KMS-11 (cell line): ENCODE data around the gene EHF.

Experiments used
- H2AFZ ChIP-seq: fragments of 200-600 bp; sonication (generic); 2 replicates; pipeline ENCODE4 v1.6.1; 2016; ENCODE audit warnings: antibody characterized with exemption, mixed run types, low read depth
- H3K27ac ChIP-seq: fragments of 200-600 bp; sonication (generic); 2 replicates; pipeline ENCODE4 v1.6.1; 2016; ENCODE audit warnings: mild to moderate bottlenecking, mixed run types
- H3K27me3 ChIP-seq: fragments of 200-600 bp; sonication (generic); 2 replicates; pipeline ENCODE4 v1.6.1; 2017; ENCODE audit warnings: mild to moderate bottlenecking, low read depth, mixed run types, moderate library complexity; ENCODE audit not compliant: insufficient read depth
- H3K36me3 ChIP-seq: fragments of 200-600 bp; sonication (generic); 2 replicates; pipeline ENCODE4 v1.6.1; 2017; ENCODE audit warnings: mild to moderate bottlenecking, mixed run types; ENCODE audit not compliant: insufficient read depth
- H3K4me1 ChIP-seq: fragments of 200-600 bp; sonication (generic); 2 replicates; pipeline ENCODE4 v1.6.1; 2016; ENCODE audit warnings: mild to moderate bottlenecking, low read depth, mixed run types; ENCODE audit not compliant: poor library complexity, severe bottlenecking
- H3K4me2 ChIP-seq: fragments of 200-600 bp; sonication (generic); 2 replicates; pipeline ENCODE4 v1.7.0; 2016; ENCODE audit warnings: mild to moderate bottlenecking, mixed run types
- H3K4me3 ChIP-seq: fragments of 200-600 bp; sonication (generic); IDR thresholded peaks from 2 replicates; pipeline ENCODE4 v1.6.1; 2017; ENCODE audit warnings: low read depth, low read length, mixed read lengths; ENCODE audit not compliant: insufficient read depth
- H3K79me2 ChIP-seq: fragments of 200-600 bp; sonication (generic); 2 replicates; pipeline ENCODE4 v1.6.1; 2016; ENCODE audit warnings: low read depth, mixed run types; ENCODE audit not compliant: insufficient read depth
- H3K9ac ChIP-seq: fragments of 200-600 bp; sonication (generic); 2 replicates; pipeline ENCODE4 v1.6.1; 2016; ENCODE audit warnings: mild to moderate bottlenecking, mixed run types
- H4K20me1 ChIP-seq: fragments of 200-600 bp; sonication (generic); 2 replicates; pipeline ENCODE4 v1.6.1; 2016; ENCODE audit warnings: mild to moderate bottlenecking, mixed run types; ENCODE audit not compliant: insufficient read depth
- TF ChIP-seq, protein P1 (sequence below): fragments of 200-600 bp; sonication (generic); conservative IDR thresholded peaks from 2 replicates; pipeline ENCODE4 v1.6.1; 2017; ENCODE audit warnings: low read depth, mild to moderate bottlenecking, antibody characterized with exemption, low read length, moderate library complexity, mixed read lengths

The EHF gene

DNA sequence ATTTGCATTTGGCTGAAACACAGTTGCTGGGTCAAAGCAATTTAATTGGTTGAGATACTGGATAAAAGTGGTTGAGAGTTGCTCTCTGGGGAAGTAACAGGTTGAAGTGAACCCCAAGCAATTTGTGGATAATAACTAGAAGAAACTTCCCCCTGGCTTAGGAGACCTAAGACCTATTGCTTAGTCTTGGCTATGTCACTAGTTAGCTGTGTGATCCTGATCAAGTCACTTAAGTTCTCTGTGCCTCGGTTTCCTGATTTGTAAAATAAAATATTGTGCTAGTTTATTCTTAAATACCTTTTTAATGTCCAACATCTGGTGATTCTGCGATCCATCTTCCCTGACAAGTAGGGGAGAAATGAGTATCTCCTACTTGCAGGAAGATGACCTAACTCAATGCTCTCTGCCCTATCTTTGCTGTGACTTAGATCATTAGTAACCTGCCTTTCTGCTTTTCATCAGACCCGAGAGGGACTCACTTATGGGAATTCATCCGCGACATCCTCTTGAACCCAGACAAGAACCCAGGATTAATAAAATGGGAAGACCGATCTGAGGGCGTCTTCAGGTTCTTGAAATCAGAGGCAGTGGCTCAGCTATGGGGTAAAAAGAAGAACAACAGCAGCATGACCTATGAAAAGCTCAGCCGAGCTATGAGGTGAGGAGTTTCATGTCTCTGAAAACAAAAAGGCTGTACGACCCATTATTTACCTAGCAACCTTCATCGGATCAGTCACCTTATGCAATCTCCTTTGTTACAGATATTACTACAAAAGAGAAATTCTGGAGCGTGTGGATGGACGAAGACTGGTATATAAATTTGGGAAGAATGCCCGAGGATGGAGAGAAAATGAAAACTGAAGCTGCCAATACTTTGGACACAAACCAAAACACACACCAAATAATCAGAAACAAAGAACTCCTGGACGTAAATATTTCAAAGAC lies 37.5 kb downstream of the EHF start:
- Histone ChIP-seq H2AFZ (no peak overlapping the region), H3K79me2 (no peaks in the 10 kb centered on the region), H3K27ac (no peak overlapping the region), H3K27me3 (no peaks in the 10 kb centered on the region), H3K4me1 (no peaks in the 10 kb centered on the region), H4K20me1 (no peaks in the 10 kb centered on the region), H3K4me2 (no peak overlapping the region), H3K36me3 (no peaks in the 10 kb centered on the region), H3K4me3 (no peak overlapping the region), H3K9ac (no peak overlapping the region)
- TF ChIP-seq, protein P1, sequence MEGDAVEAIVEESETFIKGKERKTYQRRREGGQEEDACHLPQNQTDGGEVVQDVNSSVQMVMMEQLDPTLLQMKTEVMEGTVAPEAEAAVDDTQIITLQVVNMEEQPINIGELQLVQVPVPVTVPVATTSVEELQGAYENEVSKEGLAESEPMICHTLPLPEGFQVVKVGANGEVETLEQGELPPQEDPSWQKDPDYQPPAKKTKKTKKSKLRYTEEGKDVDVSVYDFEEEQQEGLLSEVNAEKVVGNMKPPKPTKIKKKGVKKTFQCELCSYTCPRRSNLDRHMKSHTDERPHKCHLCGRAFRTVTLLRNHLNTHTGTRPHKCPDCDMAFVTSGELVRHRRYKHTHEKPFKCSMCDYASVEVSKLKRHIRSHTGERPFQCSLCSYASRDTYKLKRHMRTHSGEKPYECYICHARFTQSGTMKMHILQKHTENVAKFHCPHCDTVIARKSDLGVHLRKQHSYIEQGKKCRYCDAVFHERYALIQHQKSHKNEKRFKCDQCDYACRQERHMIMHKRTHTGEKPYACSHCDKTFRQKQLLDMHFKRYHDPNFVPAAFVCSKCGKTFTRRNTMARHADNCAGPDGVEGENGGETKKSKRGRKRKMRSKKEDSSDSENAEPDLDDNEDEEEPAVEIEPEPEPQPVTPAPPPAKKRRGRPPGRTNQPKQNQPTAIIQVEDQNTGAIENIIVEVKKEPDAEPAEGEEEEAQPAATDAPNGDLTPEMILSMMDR, result no peak

DNA sequence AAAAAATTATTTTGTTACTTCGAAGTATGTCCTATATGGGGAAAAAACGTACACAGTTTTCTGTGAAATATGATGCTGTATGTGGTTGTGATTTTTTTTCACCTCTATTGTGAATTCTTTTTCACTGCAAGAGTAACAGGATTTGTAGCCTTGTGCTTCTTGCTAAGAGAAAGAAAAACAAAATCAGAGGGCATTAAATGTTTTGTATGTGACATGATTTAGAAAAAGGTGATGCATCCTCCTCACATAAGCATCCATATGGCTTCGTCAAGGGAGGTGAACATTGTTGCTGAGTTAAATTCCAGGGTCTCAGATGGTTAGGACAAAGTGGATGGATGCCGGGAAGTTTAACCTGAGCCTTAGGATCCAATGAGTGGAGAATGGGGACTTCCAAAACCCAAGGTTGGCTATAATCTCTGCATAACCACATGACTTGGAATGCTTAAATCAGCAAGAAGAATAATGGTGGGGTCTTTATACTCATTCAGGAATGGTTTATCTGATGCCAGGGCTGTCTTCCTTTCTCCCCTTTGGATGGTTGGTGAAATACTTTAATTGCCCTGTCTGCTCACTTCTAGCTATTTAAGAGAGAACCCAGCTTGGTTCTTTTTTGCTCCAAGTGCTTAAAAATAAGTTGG lies 38.3 kb downstream of the EHF start:
- no peaks in the 10 kb centered on the region for H3K79me2 ChIP-seq
- no peaks in the 10 kb centered on the region for H4K20me1 ChIP-seq
- no peak overlapping the region for H3K27ac ChIP-seq
- no peak overlapping the region for H3K4me3 ChIP-seq
- H3K4me2 ChIP-seq, result no peak overlapping the region
- H2AFZ ChIP-seq, result no peak overlapping the region
- H3K9ac ChIP-seq, result no peak overlapping the region
- TF ChIP-seq, protein P1, result no peak
- no peaks in the 10 kb centered on the region for H3K4me1 ChIP-seq
- H3K27me3 ChIP-seq, result no peaks in the 10 kb centered on the region
- H3K36me3 ChIP-seq, result no peaks in the 10 kb centered on the region

DNA sequence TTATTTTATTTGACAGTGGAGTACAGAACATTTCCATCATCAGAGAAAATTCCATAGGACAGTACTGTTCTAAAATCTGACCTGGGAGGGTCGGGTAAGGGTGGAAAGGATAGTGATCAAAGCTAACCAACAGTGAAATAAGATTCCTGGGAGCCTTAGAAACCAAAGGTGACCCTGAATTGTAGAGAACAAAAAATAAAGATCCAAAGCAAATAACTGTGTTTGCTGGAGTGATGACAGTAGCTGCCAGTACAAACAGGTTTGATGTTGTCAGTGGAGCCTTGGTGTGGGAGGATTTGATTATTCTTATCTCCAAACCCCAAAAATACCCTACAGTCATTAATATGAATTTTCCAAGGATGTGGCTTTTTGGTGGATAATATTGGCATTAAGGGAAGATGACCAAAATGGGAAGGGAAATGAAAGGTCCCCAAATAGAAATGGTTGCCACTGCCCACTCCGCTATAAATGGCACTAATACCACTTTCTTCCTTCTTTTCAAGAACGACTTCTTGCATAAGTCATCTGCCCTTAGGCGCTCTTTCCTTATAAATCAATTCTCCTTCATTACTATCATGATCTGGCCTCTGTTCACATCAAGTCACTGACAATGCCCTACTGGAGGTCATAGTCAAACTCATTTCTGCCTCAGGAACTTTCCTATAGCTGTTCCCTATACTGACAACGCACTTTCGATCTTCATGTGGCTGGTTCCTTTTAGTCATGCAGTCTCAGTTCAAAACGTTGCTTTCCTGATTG lies 44.4 kb downstream of the EHF start:
- no peak overlapping the region for H2AFZ ChIP-seq
- no peaks in the 10 kb centered on the region for H3K4me1 ChIP-seq
- H3K4me2 ChIP-seq, result no peak overlapping the region
- no peak overlapping the region for H3K9ac ChIP-seq
- no peak overlapping the region for H3K4me3 ChIP-seq
- H3K27me3 ChIP-seq, result no peaks in the 10 kb centered on the region
- TF ChIP-seq, protein P1, result no peak
- H3K36me3 ChIP-seq, result no peaks in the 10 kb centered on the region
- H4K20me1 ChIP-seq, result no peaks in the 10 kb centered on the region
- H3K27ac ChIP-seq, result no peak overlapping the region
- H3K79me2 ChIP-seq, result no peaks in the 10 kb centered on the region

DNA sequence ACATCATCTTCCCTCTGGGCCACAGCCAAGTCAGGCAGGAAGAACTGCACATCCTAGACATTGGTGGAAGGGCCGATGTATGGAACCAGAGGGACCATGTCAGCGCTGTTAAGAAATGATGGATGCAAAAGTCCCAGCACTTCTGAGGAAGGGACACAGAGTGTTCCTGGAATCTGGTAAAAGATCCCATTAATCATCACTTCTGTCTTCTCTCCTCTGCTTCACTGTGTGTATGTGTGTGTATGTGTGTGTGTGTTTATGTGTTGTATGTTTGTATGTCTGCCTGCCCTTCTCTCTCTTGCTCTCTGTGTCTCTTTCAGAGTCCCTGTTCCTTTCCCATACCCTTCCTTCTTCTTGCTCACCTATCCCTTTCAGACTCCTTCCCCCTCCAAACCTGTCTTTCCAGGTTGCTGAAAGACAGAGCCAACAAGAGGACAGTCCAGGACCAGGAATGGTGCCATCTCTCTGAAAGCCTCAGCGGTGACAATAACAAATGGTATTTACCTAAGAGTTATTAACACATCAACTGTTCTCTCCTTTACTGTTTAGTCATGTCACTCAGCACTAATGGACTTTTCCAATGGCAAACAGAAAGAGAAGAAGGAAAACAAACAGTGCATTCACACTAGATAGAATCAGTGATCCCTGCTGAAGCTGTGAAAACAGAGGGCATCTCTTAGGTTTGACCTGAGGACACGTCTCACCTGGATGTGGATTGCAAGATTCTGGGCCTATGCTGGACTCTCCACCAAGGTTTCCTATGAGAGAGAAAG lies 47.1 kb downstream of the EHF start:
- H3K9ac ChIP-seq, result no peak overlapping the region
- no peak overlapping the region for H3K4me3 ChIP-seq
- no peaks in the 10 kb centered on the region for H3K27me3 ChIP-seq
- no peaks in the 10 kb centered on the region for H3K4me1 ChIP-seq
- no peak overlapping the region for H3K4me2 ChIP-seq
- no peak overlapping the region for H2AFZ ChIP-seq
- H3K27ac ChIP-seq, result no peak overlapping the region
- H4K20me1 ChIP-seq, result no peaks in the 10 kb centered on the region
- TF ChIP-seq, protein P1, result no peak
- no peaks in the 10 kb centered on the region for H3K79me2 ChIP-seq
- no peaks in the 10 kb centered on the region for H3K36me3 ChIP-seq
